ENCODE measurements around the gene ZFTA.

DNA sequence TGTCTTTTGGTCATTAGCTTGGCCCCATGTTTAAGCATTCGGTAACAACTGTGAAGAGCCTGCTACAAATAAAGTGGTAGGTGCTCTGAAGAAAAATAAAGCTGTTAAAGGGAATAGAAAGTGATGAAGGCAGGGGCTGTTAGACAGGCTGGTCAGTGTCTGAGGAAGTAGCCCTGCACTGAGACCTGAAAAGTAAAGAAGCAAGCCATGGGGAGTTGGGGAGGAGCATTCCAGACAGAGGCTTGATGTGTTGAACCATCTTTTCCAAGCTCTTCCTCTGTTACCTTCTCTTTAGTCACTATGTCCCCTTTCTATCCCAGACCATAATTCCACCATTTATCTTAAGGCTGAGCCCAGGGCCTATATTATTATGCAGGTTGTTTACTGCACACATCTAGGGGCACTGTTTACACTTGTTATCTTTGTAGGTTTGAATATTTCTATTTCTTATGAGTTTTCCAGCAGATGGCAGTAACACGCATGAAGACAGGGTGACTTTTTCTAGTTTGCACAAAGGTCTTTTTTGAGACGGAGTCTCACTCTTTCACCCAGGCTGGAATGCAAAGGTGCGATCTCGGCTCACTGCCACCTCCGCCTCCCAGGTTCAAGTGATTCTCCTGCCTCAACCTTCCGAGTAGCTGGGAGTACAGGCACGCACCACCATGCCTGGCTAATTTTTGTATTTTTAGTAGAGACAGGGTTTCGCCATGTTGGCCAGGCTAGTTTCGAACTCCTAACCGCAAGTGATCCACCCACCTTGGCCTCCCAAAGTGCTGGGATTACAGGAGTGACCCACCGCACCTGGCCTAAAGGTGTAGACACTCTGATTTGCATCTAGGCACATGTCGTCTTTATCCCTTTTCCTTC is 23.0 kb downstream of the ZFTA start:
- TF ChIP-seq, protein P1, sequence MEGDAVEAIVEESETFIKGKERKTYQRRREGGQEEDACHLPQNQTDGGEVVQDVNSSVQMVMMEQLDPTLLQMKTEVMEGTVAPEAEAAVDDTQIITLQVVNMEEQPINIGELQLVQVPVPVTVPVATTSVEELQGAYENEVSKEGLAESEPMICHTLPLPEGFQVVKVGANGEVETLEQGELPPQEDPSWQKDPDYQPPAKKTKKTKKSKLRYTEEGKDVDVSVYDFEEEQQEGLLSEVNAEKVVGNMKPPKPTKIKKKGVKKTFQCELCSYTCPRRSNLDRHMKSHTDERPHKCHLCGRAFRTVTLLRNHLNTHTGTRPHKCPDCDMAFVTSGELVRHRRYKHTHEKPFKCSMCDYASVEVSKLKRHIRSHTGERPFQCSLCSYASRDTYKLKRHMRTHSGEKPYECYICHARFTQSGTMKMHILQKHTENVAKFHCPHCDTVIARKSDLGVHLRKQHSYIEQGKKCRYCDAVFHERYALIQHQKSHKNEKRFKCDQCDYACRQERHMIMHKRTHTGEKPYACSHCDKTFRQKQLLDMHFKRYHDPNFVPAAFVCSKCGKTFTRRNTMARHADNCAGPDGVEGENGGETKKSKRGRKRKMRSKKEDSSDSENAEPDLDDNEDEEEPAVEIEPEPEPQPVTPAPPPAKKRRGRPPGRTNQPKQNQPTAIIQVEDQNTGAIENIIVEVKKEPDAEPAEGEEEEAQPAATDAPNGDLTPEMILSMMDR (IDR thresholded peaks at IDR 0.05 in 8 of 11, conservative IDR thresholded peaks at IDR 0.05 in 3 of 11): no peak
- TF ChIP-seq POLR2AphosphoS5 (IDR thresholded peaks at IDR 0.05) (no peak), POLR2A (IDR thresholded peaks at IDR 0.05) (no peak)

All from spleen (tissue), 7 donors.